ENCODE measurements around the gene UGT2B7. TPM values are rescaled to one million over a fixed set of nuclear protein-coding genes. Genes with fewer than 3 reads are reported as not detected.
A peak's percentile ranks its signal among the peaks of the same experiment; 100 is the strongest.
"Not testable (repeated sequence)": the region's sequence is repeated elsewhere in the genome, so short reads cannot be mapped to it uniquely, and the experiment has no call there.

The UGT2B7 gene
- 0.12 and 21.3 TPM in 2 replicates for total RNA-seq

- H3K4me3 ChIP-seq (ENCODE audit: low read depth, low read length) = no peak within 1 kb of the TSS
- no peak for TF ChIP-seq CTCF (conservative IDR thresholded peaks at IDR 0.05; ENCODE audit: low read depth, low read length)
- DNase-seq (ENCODE audit: low read depth) = no peak
Observed at GRCh38 chr4:69096111-69096656, at the start of gene UGT2B7. TSS of gene UGT2B7 (plus strand) at chr4:69096474. CDS start at chr4:69096521, 47 bp downstream.

GRCh38 chr4:69049860-69050259, 46.4 kb upstream of the UGT2B7 start:
- no peak for TF ChIP-seq CTCF (conservative IDR thresholded peaks at IDR 0.05; ENCODE audit: low read depth, low read length)
- H3K4me3 ChIP-seq (ENCODE audit: low read depth, low read length) = peak overlapping the region; percentile 66
- DNase-seq (ENCODE audit: low read depth) = no peak

- DNase-seq (ENCODE audit: low read depth) = not testable (repeated sequence)
Observed at GRCh38 chr4:69050853-69051575, 45.3 kb upstream of the UGT2B7 start.

GRCh38 chr4:69051576-69051943, 44.7 kb upstream of the UGT2B7 start:
- H3K4me3 ChIP-seq (ENCODE audit: low read depth, low read length) = peak overlapping the region; percentile 71
- DNase-seq (ENCODE audit: low read depth) = no peak
- TF ChIP-seq CTCF (conservative IDR thresholded peaks at IDR 0.05; ENCODE audit: low read depth, low read length) = no peak

More at GRCh38 chr4:69050853-69051575, 45.3 kb upstream of the UGT2B7 start:
- peak overlapping the region; percentile 71 for H3K4me3 ChIP-seq (ENCODE audit: low read depth, low read length)

- H3K4me3 ChIP-seq (ENCODE audit: low read depth, low read length) = peak overlapping the region; percentile 71
- DNase-seq (ENCODE audit: low read depth) = not testable (repeated sequence)
Observed at GRCh38 chr4:69053309-69053885, 42.9 kb upstream of the UGT2B7 start.

DNA sequence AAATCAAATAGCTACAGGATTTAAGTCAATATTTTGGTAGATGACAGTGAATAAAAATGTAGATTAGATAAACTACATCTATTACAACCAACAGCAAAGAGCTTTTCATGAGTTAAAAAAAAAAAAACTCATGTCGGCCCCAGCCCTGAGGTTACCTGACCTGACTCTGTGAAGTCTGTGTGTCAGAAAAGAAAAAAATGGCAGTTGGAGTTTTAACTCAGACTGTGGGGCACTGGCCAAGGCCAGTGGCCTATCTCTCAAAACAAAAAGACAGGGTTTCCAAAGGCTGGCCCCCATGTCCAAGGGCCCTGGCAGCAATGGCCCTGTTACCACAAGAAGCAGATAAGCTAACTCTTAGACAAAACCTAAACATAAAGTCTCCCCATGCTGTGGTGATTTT, 42.2 kb upstream of the UGT2B7 start:
- H3K4me3 ChIP-seq (ENCODE audit: low read depth, low read length) = peak overlapping the region; percentile 71
- DNase-seq (ENCODE audit: low read depth) = not testable (repeated sequence)

DNA sequence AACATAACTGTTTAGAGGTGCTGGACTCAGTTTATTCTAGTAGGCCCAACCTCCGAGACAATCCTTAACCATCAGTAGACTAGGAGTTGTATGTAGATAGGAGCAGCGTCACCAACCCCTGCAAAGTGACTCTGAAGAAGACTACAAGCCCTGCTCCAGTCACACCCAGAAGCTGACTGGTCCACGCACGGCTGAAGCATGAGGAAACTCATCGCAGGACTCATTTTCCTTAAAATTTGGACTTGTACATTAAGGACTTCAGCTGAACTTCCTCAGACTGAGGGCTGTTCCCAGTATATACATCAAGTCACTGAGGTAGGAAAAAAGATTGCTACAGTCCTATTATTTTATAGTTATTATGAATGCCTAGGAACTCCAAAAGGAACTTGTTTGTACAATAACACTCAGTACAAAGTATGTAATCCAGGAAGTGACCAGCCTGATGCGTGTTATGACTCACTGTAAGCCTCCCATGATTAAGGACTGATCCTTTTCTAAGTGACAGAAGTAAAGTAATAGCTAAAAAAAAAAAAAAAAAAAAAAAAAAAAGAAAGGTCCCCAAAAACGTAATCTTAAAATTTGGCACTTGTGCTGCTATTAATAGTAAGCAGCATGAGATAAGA, 41.6 kb upstream of the UGT2B7 start:
- peak overlapping the region; percentile 71 for H3K4me3 ChIP-seq (ENCODE audit: low read depth, low read length)
- TF ChIP-seq CTCF (conservative IDR thresholded peaks at IDR 0.05; ENCODE audit: low read depth, low read length) = no peak
- DNase-seq (ENCODE audit: low read depth) = peak; percentile 76

GRCh38 chr4:69056150-69056549, 40.1 kb upstream of the UGT2B7 start:
- no peak for TF ChIP-seq CTCF (conservative IDR thresholded peaks at IDR 0.05; ENCODE audit: low read depth, low read length)
- DNase-seq (ENCODE audit: low read depth) = no peak
- peak overlapping the region; percentile 71 for H3K4me3 ChIP-seq (ENCODE audit: low read depth, low read length)

Data from epithelial cell of proximal tubule (primary cell).